Measurements from ENCODE around the gene NSMCE4A. TPM values are rescaled to one million over a fixed set of nuclear protein-coding genes. Genes with fewer than 3 reads are reported as not detected.

The NSMCE4A gene
- total and polyA plus RNA-seq, 2 donors (not counting 3 experiments of a cell fraction or from before 2014, with no cell fraction given): 36.8 to 51.0 TPM

DNA sequence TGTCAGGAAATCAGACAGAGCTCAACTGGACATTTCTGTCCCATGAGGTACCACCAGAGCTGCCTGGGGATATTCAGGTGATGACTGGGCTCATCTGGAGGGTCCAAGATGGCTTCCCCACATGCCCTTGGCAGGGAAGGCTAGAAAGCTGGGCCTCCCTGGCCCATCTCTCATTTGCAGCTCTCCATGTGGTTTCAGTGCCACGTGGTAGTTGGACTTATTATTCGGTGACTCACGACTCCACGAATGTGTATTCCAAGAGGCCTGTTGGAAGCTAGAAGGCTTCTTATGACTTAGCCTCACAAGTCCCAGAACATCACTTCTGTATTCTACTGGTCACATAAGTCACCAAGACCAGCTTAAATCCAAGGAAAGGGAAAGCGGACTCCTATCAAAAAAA, 22.8 kb downstream of the NSMCE4A start:
- Histone ChIP-seq H3K79me2 (ENCODE audit: control insufficient read depth, insufficient read depth, low read length) (no peaks in the 10 kb centered on the region), H3K9me3 (replicated peaks; ENCODE audit: control insufficient read depth, insufficient read depth, low read length) (no peaks in the 10 kb centered on the region), H4K20me1 (replicated peaks; ENCODE audit: control insufficient read depth, extremely low read depth, insufficient read depth, low read length) (no peaks in the 10 kb centered on the region), H3K4me2 (ENCODE audit: insufficient read depth, low read length) (no peak overlapping the region), H3K9ac (replicated peaks; ENCODE audit: extremely low read depth, insufficient read depth, low read length) (no peak overlapping the region), H2AFZ (ENCODE audit: low read depth, low read length) (no peak overlapping the region), H3K27ac (ENCODE audit: insufficient read depth, low read depth, low read length) (no peak overlapping the region), H3K27me3 (ENCODE audit: control insufficient read depth in 2 of 2, insufficient read depth in 2 of 2, low read length in 2 of 2) (no peaks in the 10 kb centered on the region), H3K9me1 (replicated peaks; ENCODE audit: control insufficient read depth, extremely low read depth, insufficient read depth, low read length) (no peaks in the 10 kb centered on the region), H3K36me3 (ENCODE audit: control insufficient read depth in 2 of 2, extremely low read depth in 1 of 2, insufficient read depth in 2 of 2, low read length in 2 of 2) (peaks cover 0 to 2% of the 10 kb centered on the region in 2 experiments), H3K4me1 (ENCODE audit: control insufficient read depth, extremely low read depth, insufficient read depth, low read length) (peaks cover 22% of the 10 kb centered on the region), H3K4me3 (replicated peaks in 1 of 3; ENCODE audit: insufficient read depth in 1 of 3, low read depth in 1 of 3, low read length in 3 of 3) (no peak overlapping the region)
- POLR2A ChIA-PET: no interaction called here
- intact Hi-C loops (cut with micrococcal nuclease) (no loop called here), dilution Hi-C loops (cut with MboI; ENCODE audit: extremely low pct_ligation_motif_present, low sequenced_read_pairs) (no loop called here)
- DNase-seq (ENCODE audit: low read depth, low spot score) (no peak), FAIRE-seq (no peak)
- CTCF ChIA-PET: interaction anchor here (0.8 kb wide), 1 partner anchor 161 kb away, joined by 3 read pairs; no protein-coding TSS in a partner anchor
- no peak for TF ChIP-seq POLR2AphosphoS5 (IDR thresholded peaks at IDR 0.05; ENCODE audit: insufficient read depth, low read depth, low read length)
- TF ChIP-seq, protein P1, sequence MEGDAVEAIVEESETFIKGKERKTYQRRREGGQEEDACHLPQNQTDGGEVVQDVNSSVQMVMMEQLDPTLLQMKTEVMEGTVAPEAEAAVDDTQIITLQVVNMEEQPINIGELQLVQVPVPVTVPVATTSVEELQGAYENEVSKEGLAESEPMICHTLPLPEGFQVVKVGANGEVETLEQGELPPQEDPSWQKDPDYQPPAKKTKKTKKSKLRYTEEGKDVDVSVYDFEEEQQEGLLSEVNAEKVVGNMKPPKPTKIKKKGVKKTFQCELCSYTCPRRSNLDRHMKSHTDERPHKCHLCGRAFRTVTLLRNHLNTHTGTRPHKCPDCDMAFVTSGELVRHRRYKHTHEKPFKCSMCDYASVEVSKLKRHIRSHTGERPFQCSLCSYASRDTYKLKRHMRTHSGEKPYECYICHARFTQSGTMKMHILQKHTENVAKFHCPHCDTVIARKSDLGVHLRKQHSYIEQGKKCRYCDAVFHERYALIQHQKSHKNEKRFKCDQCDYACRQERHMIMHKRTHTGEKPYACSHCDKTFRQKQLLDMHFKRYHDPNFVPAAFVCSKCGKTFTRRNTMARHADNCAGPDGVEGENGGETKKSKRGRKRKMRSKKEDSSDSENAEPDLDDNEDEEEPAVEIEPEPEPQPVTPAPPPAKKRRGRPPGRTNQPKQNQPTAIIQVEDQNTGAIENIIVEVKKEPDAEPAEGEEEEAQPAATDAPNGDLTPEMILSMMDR (IDR thresholded peaks at IDR 0.05; ENCODE audit: extremely low read depth in 1 of 2, insufficient read depth in 1 of 2, low read depth in 1 of 2, low read length in 2 of 2): no peak
- TF ChIP-seq FOS (IDR thresholded peaks at IDR 0.05; ENCODE audit: borderline replicate concordance, insufficient read depth, low read length): no peak
- no peak for TF ChIP-seq GATA2 (IDR thresholded peaks at IDR 0.05; ENCODE audit: insufficient read depth, insufficient read length, low read depth, low read length)
- TF ChIP-seq, protein P2, sequence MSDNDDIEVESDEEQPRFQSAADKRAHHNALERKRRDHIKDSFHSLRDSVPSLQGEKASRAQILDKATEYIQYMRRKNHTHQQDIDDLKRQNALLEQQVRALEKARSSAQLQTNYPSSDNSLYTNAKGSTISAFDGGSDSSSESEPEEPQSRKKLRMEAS (IDR thresholded peaks at IDR 0.05; ENCODE audit: insufficient read depth, insufficient read length): no peak
- no peak for TF ChIP-seq MYC (IDR thresholded peaks at IDR 0.05; ENCODE audit: low read depth, low read length)
- no peak for TF ChIP-seq EZH2 (IDR thresholded peaks at IDR 0.05; ENCODE audit: borderline replicate concordance, low read depth, low read length, severe bottlenecking)
- no TSS peak for BruUV-seq (replicated peaks)

Measured in endothelial cell of umbilical vein (primary cell).